Fibroblast of skin of back (primary cell): Measurements from ENCODE around the gene METTL21A. TPM values are rescaled to one million over a fixed set of nuclear protein-coding genes. Genes with fewer than 3 reads are reported as not detected.
"Not testable (repeated sequence)": the region's sequence is repeated elsewhere in the genome, so short reads cannot be mapped to it uniquely, and the experiment has no call there.

ENCODE experiments used
- DNase-seq: peaks from one replicate; pipeline ENCODE4 v3.0.0-alpha.2; 2013
- polyA plus RNA-seq, 2 experiments: library from polyadenylated mRNA; unstranded; fragments of 120-200 nt; gene quantifications; one replicate each; pipeline ENCODE4 v1.2.1, GENCODE V29; 2013; ENCODE audit not compliant: insufficient read length in 2 of 2

Gene METTL21A
- 14.8 TPM for polyA plus RNA-seq (2013, experiment 1 of 2; ENCODE audit: insufficient read length)
- polyA plus RNA-seq (2013, experiment 2 of 2; ENCODE audit: insufficient read length) = 11.2 TPM

DNA sequence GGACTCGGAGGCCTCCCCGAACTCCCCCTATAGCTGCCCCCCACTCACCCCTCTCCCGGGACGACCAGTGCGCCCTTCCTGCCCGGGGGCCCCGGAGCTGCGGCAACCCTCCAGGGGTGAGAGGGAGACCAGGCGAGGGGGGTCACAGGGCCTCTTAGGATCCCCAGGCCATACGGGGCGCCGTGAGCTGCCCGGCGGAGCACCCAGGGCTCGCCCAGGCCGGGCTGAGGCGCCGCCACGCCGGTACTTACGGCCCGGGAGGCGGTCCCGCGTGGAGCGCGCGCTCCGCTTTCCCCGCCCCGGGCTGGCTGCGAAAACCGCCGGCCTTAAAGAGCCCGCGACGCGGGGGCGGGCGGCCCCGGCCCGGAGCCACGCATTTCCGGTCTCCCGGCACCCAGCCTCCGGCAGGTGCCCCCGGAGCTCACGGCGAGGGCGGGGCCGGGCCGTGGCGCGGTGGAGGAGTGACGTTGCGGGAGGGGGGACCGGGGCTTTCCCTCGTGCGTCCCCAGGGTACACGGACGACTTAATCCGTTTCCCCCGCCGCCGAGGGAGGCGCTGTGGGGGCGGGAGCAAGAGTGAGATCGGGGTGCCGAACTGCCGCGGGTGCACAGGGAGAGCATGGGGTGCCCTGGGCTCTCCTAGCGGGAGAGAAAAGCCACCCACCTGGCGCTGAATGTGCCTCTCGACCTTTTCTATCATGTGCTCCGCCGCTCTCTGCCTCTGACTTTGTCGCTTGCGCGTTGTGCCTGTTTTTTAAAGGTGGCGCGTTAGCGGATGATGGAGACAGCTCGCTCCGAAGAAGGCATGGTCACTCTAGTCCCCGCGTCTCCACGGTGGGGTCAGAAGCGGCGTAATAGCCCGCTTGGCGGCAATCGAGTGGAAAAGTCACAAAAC is at the start of gene METTL21A:
METTL21A (minus strand) TSS at position 381 of the 894 bp plus-strand sequence. CDS start 1,019 bp downstream, outside the sequence.
- DNase-seq = peak; percentile 83

DNA sequence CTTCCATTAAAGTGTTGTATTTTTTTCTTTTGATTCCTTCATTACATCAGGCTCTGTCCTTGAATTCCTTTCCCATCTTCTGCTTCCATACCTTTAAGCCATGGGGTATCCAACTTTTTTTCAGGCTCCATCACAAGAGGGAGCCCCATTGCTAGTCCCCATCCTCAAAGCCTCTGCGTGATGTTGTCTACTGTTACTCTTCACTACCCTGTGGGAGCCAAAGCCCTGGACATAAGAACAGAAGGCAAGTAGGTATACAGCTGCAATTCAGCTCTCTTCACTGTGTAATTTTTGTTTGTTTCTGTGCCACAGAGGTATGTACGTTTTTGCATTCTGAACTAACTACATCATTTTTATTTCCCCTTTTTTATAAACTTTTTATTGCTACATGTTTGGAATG is 49.6 kb upstream of the METTL21A start:
- DNase-seq = no peak

DNA sequence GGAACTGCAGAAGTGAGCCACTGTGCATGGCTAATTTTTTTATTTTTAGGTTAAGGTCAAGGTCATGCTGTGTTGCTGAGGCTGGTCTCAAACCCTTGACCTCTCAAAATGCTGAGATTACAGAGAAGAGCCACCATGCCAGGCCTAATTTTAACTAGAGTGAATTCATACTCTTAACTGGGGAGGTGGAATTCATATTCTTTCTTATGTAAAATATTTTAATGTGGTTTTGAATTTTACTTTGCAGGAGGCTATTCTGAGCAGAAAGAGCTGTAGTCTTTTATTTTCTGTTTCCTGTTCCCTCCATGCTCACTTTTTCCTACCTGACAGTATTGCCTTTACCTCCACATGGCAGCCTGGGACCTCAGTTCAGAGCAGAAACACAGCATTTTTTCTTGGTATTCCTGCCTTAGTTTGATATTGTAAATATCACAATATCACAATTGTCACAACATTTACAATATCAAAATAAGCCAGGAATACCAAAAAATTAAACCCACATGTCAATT is 49.1 kb upstream of the METTL21A start:
- DNase-seq = no peak

DNA sequence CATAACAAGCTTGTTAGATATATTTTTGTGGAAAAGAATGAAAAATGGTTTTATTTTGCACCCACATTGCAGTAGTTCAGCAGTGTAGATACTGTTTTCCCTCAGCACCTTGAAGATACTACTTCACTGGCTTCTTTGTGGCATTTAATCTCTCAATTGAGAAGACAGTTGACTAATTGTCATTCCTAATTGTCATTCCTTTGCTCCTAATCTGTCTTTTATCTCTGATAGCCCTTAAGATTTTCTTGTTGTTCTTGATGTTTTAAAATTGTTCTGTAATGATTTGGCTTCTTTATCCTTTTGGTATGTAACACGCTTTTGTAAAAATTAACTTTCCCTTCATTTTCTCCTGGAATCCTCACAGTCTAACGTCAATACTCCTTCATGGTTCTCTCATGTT is 48.2 kb upstream of the METTL21A start:
- no peak for DNase-seq

DNA sequence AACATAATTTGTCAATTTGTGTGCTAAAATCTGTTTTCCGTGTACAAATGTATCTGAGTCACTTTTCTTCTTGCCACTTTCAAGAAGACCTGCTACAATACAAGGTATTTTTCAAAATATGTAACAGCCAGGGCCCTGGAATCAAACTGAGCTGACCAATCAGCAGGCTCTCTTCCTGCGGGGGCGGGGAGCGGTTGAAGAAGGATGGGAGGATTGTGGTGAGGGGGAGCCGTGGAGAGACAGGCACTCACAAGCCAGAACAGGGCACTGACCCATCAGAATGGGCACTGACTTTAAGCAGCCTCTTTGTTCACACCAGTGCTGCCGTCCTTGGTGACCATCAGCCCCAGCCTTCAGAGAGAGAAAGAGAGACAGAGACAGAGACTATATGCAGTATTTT is 45.7 kb upstream of the METTL21A start:
- no peak for DNase-seq

DNA sequence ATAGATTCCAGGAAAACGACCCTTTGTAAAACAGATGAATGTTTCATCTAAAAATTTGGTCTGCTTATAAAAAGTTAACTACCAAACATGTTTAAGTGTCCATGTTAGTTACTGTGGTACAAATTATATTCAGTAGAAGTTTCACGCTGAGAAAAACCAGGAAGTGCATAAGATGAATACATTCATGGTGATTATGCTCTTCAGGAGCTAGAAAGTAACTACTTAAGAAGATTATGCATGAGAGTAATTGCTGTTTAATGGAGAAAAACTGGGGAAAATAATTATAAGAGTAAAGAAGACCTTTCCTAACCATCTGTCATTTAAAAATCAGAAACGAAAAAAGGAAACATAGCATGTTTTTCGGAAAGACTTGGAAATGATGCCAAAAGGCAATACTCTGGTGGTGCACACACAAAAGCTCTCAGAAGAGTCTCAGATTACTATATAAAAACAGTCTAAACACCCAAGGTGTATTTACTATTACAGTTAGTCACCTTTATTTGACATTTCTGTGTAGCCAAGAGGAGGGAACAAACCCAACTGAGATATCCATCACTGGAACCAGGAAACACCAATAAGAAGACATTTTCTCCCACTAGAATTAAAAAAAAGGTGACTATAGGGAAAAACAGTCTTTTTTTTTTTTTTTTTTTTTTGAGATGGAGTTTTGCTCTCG is 38.8 kb upstream of the METTL21A start:
- no peak for DNase-seq

GRCh38 chr2:207662203-207662602 is 37.0 kb upstream of the METTL21A start:
- DNase-seq = no peak

GRCh38 chr2:207660994-207661393 is 35.8 kb upstream of the METTL21A start:
- no peak for DNase-seq

GRCh38 chr2:207658156-207658555 is 33.0 kb upstream of the METTL21A start:
- DNase-seq = no peak

DNA sequence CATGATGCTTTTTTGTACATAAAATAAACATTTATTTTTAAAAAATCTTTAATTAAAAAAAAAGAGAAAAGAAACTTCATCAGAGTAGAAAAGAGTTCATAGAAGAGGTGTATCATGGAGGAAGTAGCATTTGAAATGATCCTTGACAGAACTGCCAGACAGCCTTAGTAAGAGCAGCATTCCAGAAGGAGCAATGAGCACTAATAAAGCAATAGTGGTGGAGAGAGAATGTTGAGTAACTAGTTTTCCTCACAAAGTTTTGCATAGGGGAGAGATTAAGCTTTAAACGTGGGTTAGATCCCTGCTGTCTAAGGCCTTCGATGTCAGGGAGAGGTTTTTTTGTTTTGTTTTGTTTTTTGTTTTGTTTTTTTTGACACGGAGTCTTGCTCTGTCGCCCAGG is 29.8 kb upstream of the METTL21A start:
- DNase-seq = no peak

DNA sequence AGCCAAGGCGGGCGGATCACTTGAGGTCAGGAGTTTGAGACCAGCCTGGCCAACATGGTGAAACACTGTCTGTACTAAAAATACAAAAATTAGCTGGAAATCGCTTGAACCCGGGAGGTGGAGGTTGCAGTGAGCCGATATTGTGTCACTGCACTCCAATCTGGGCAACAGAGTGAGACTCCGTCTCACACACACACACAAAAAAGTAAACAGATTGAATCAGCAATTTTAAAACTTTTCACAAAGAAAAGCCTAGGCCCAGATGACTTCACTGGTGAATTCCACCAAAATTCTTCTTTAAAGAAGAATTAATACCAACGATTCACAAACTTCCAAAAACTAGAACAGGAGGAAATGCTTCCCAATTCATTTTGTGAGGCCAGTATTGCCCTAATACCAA is 21.4 kb upstream of the METTL21A start:
- DNase-seq = not testable (repeated sequence)

GRCh38 chr2:207643892-207644291 is 18.7 kb upstream of the METTL21A start:
- no peak for DNase-seq

GRCh38 chr2:207640661-207641060 is 15.5 kb upstream of the METTL21A start:
- DNase-seq = no peak

- DNase-seq = no peak
These were observed 15.0 kb upstream of the METTL21A start for GRCh38 chr2:207640160-207640559.

DNA sequence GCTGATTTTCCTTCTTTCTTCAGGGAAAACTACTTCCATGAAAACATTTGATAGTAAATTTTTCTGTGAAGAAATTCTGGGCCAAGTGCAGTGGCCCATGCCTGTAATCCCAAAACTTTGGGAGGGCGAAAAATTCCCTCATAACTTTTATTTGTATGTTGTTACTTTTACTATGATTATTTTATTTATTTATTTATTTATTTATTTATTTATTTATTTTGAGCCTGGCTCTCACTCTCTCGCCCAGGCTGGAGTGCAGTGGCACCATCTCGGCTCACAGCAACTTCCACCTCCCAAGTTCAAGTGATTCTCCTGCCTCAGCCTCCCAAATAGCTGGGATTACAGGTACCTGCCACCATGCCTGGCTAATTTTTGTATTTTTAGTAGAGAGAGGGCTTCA is 14.1 kb upstream of the METTL21A start:
- DNase-seq = not testable (repeated sequence)

- DNase-seq = peak; percentile 43
These were observed 10.4 kb upstream of the METTL21A start for GRCh38 chr2:207635468-207636200.

DNA sequence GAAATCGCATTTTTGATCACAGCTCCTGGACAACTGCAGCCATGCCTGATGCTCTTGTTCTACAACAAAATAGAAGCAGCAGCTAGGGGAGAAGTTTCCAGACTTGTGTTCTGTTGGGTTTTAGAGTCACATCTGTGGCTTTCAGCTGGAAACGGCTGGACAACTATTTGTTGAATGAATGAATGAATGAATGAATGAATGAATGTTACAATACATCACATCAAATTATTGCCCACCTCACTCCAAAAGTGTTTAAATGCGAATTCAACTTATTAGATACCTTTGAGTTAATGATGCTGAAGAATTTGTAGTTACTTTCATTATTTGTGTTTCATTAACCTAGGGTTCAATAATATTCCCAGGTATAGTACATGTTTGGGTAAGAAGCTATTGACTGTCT is 8.5 kb upstream of the METTL21A start:
- no peak for DNase-seq

DNA sequence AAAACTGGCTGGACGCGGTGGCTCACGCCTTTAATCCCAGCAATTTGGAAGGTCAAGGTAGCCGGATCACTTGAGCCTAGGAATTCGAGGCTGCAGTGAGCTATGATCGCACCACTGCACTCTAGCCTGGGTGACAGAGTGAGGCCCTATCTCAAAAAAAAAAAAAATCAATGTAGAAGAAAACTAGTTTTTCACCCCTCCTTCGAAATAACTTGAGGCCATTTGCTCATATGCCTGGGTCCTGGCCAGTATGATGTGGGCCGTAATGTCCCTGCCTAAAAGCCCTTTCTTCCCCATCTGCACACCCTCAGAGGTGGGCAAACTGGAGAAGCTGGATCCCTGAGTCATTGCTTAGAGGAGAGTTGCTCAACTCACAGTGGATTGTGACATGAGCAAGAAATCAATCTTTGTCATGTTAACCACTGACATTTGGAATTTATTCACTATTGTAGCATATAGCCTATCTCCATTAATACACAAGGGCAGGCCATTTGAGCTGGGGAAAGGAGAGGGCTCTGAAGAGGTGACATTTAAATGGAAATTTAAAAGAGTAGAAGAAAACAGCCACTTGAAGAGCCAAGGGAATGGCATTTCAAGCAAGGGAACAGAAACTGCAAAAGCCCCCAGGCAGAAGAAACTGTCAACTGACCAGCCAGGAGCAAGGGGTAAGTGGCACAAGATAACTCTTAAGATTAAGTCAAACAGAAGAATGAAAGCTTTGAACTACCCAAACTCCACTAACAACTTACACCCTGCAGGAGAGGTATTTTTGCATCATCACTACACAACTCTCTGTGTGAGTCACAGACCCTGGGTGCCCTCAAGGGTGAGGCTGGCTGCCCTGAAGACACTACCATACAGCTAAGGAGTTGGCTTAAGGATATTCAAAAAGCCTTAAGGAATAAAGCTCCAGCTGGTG is 7.6 kb upstream of the METTL21A start:
- DNase-seq = peak; percentile 54

DNA sequence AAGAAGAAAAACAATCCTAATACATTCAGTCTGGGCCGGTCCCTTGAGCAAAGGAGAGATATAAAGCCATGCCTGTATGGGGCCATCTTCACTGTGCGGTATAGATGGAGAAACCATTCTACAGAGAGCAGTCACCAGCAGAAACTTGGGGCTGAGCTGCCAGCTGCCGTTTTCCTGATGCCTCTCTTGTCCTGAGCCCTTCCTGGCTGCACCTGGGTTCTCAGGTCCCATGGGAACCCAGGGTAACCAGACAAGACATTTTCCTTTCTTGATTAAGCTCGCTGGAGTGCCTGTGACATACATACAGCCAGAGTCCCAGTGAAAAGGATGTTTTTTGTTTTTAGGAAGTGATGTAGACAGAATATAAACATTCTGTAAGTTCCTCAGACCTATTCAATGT is 5.3 kb upstream of the METTL21A start:
- DNase-seq = no peak

DNA sequence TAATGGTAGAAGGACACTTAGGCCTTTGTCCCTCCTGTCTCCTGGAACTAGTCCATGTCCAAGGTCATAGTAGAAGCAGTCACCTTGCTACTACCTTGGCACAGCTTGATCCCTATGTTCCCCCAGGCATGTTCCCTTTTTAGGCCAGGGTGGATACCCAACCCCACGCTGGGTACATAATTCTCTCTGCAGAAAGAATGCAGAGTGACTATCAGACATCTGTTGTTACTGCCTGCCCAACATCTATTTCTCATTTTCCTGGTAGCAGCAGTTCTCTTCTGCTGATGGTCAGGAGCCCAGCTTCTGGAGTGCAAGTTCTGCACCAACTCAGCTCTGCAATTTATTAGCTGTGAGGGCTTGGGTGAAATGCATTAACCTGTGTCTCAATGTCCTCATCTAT is 4.4 kb upstream of the METTL21A start:
- no peak for DNase-seq

DNA sequence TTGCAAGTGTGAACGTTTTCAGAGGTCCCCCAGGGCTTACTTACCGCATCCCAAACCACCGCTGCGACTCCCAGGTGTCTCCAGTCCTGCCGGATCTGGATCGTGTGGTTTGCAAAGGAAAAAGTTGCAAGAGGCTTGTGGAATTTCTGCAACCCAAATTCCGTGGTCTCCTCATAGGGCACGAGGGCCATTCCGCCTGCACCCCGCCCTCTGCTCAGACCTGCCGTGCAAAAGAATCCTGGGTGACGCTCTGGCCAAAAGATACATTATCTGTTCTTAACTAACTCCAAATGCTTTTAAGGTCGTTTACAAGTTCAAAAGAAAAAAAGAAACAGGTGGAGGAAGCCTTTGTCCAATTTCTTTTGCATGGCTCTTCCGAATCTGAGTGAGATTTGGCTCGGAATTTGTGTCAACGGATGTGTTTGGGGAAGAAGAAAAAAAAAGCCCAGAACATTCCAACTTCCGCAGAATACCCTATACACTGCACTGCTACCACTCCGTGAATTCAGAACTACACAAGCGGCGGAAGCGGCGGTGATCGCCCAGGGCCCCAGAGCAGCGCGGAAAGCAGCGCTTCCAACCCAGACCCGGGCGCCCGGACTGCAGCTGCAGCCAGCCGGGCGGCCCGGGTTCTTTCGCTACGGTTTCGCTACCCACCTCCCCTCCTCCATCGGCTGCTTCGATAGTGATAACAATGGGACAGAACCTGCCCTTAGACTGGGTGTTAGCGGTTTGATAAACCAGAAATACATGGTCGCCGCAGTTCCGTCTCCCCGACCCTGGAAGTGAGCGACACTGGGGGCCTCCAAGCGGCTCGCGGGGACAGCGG is 795 bp downstream of the METTL21A start:
- peak; percentile 74 for DNase-seq
